Fibroblast of the aortic adventitia (primary cell): Measurements from ENCODE around the gene FBLIM1. TPM values are rescaled to one million over a fixed set of nuclear protein-coding genes. Genes with fewer than 3 reads are reported as not detected.
A peak's percentile ranks its signal among the peaks of the same experiment; 100 is the strongest.
"Not testable (repeated sequence)": the region's sequence is repeated elsewhere in the genome, so short reads cannot be mapped to it uniquely, and the experiment has no call there.

ENCODE experiments used
- DNase-seq: peaks from one replicate; pipeline ENCODE4 v3.0.0-alpha.2; 2010; ENCODE audit warnings: low read depth
- H3K4me3 ChIP-seq: 2 replicates; pipeline ENCODE4 v1.5.1; 2011; ENCODE audit warnings: low read depth, mild to moderate bottlenecking, control low read depth, low read length, moderate library complexity
- total RNA-seq: library from RNA; depleted of rRNA; stranded (reverse); fragments of >200 nt; gene quantifications from 2 replicates; pipeline ENCODE4 v1.2.3, GENCODE V29; 2012; ENCODE audit warnings: low replicate concordance
- TF ChIP-seq, protein P1 (sequence below): IDR thresholded peaks from 2 replicates; pipeline ENCODE4 v1.5.1; 2011; ENCODE audit warnings: mild to moderate bottlenecking, low read length, control low read depth, inconsistent platforms; ENCODE audit not compliant: insufficient read depth

The FBLIM1 gene
- total RNA-seq, 1 donor, result 41.0 TPM

DNA sequence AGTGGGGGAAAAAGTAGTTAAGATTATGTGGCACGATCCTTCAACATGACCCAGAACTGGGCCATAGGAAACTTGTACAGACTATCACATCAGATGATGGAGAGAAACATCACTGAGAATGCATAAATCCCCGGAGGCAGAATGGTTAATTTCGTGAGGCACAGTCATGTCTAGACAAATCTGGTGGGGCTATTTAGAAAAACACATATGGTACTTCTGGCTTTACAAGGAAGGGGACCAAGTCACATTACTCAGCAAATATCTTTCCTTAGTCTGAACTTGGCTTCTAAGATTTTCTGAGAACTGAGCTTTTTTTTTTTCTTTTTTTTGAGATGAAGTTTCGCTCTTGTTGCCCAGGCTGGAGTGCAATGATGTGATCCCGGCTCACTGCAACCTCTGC, 58.1 kb downstream of the FBLIM1 start:
- TF ChIP-seq, protein P1, sequence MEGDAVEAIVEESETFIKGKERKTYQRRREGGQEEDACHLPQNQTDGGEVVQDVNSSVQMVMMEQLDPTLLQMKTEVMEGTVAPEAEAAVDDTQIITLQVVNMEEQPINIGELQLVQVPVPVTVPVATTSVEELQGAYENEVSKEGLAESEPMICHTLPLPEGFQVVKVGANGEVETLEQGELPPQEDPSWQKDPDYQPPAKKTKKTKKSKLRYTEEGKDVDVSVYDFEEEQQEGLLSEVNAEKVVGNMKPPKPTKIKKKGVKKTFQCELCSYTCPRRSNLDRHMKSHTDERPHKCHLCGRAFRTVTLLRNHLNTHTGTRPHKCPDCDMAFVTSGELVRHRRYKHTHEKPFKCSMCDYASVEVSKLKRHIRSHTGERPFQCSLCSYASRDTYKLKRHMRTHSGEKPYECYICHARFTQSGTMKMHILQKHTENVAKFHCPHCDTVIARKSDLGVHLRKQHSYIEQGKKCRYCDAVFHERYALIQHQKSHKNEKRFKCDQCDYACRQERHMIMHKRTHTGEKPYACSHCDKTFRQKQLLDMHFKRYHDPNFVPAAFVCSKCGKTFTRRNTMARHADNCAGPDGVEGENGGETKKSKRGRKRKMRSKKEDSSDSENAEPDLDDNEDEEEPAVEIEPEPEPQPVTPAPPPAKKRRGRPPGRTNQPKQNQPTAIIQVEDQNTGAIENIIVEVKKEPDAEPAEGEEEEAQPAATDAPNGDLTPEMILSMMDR, result no peak
- no peak overlapping the region for H3K4me3 ChIP-seq
- peak; percentile 40 for DNase-seq

DNA sequence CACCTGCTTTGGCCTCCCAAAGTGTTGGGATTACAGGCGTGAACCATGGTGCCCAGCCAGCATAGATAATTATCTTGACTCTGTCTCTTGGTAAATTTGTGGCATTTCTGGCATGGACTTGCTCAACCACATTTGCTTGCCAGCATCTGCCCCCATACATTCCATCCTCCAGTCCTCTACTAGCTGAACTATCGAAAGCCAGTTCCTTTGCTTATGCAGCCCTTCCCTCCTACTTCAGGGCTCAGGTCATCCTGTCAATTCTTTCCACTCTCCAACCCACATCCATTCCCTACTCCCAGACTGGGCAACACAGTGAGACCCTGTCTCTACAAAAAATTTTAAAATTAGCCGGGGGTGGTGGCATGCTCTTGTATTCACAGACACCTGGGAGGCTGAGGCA, 61.9 kb downstream of the FBLIM1 start:
- H3K4me3 ChIP-seq, result no peak overlapping the region
- DNase-seq, result peak; percentile 25
- TF ChIP-seq, protein P1, result no peak

DNA sequence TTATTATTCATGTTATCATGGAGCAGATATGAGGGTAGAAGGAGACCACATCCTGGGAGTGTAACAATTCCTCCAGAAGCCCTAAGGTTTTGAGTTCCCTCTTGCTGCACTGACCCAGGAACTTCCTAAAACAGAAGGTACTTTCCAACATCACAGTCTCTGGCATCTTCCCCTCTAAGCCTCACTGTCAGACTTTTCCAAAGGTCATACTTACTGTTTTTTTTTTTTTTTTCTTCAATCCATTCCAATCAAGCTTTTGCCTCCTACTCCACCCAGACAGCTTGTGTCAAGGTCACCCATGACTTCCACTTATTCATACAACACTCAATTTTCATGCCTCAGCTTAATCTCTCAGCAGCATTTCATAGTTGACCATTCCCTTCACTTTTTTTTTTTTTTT, 67.2 kb downstream of the FBLIM1 start:
- peak; percentile 81 for DNase-seq
- no peak overlapping the region for H3K4me3 ChIP-seq
- TF ChIP-seq, protein P1, result no peak

DNA sequence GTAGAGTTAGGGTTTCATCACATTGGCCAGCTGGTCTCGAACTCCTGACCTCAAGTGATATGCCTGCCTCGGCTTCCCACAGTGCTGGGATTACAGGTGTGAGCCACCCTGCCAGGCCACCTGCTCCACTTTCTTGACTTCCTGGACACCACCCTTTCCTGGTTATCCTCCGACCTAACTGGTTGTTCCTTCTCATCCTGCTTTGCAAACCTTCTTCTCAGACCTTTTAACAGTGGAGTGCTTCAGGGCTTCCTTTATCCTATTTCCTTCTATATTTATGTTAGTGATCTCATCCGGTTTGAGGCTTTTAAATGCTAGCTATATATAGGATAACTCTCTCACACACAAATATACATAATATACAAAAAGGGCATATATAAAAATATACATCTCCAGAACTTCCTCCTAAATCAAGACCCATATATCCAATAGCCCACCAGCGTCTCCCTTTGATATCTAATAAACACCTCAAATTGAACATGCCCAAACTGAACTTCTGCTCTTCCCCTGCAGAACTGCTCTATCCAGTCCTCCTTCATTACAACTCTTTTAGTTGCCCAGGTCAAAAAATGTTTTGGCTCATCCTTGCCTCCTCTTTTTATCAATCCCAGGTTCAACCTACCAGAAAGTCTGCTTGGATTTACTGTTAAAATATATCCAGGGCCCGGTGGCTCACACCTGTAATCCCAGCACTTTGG, 68.4 kb downstream of the FBLIM1 start:
- no peak overlapping the region for H3K4me3 ChIP-seq
- no peak for DNase-seq
- TF ChIP-seq, protein P1, result no peak

DNA sequence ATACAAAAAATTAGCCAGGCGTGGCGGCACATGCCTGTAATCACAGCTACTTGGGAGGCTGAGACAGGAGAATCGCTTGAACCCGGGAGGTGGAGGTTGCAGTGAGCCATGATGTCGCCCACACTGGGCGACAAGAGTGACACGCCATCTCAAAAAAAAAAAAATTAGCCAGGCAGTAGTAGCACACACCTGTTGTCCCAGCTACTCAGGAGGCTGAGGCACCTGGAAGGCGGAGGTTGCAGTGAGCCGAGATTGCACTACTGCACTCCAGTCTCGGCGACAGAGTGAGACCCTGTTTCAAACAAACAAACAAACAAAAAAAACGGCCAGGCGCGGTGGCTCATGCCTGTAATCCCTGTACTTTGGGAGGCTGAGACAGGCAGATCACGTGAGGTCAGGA, 69.0 kb downstream of the FBLIM1 start:
- DNase-seq, H3K4me3 ChIP-seq: not testable (repeated sequence)

DNA sequence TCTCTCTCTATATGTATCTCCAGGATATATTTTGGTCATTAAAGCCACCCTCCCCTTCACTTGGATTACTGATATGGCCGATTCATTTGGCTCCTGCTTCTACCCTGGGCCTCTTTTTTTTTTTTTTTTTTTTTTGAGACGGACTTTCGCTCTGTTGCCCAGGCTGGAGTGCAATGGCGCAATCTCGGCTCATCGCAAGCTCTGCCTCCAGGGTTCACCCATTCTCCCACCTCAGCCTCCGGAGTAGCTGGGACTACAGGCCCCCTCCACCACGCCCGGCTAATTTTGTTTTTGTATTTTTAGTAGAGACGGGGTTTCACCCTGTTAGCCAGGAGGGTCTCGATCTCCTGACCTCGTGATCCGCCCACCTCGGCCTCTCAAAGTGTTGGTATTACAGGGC, 70.3 kb downstream of the FBLIM1 start:
- not testable (repeated sequence) for DNase-seq

DNA sequence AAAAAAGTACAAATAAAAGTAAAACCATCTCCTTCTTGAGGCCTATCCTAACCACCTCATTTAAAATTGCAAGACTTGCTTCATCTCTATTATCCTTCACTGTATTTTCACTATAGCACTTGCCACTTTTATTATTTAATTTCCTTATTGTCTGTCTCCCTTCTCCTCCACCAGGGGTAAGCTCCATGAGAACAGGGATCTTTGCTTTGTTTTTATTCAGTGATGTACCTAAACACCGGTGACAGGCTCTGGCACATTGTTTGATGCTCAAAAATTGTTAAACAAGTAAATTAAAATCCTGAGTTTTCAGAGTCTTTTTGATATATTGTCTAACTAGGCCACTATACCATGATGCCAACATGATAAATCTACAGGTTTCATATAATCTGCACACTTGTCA, 71.7 kb downstream of the FBLIM1 start:
- TF ChIP-seq, protein P1, result no peak
- no peak for DNase-seq
- no peak overlapping the region for H3K4me3 ChIP-seq

More for the DNA sequence above, 70.3 kb downstream of the FBLIM1 start:
- not testable (repeated sequence) for H3K4me3 ChIP-seq

DNA sequence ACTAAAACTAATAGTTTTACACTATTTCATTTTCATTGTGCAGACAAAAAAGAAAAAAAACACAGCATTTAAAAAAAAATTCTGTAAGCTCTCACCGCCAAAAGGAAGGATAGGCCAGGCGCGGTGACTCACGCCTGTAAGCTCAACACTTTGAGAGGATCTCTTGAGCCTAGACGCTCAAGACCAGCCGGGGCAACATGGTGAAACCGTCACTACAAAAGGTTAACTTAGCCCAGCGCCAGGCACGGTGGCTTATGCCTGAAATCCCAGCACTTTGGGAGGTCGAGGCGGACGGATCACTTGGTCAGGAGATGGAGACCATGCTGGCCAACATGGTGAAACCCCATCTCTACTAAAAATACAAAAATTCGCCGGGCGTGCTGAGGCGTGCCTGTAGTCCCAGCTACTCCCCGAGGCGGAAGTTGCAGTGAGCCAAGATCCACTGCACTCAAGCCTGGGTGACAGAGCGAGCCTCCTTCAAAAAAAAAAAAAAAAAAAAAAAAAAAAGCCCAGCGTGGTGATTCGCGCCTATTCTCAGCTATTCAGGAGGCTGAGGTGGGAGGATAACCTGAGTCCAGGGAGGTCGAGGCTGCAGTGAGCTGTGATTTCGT, 74.6 kb downstream of the FBLIM1 start:
- H3K4me3 ChIP-seq, result peak overlapping the region; percentile 86
- no peak for DNase-seq
- TF ChIP-seq, protein P1, result no peak
